ES-I3 (cell line): ENCODE results near the gene FCHSD2.

Experiments used
- H3K36me3 ChIP-seq: 2 replicates; pipeline ENCODE4 v1.6.1; 2013; ENCODE audit warnings: mild to moderate bottlenecking, low read length, control low read depth, moderate library complexity; ENCODE audit not compliant: insufficient read depth
- H3K4me1 ChIP-seq: 2 replicates; pipeline ENCODE4 v1.6.1; 2013; ENCODE audit warnings: mild to moderate bottlenecking, control low read depth, low read length; ENCODE audit not compliant: insufficient read depth
- H3K9ac ChIP-seq: 2 replicates; pipeline ENCODE4 v1.6.1; 2013; ENCODE audit warnings: low read depth, mild to moderate bottlenecking, low read length, moderate library complexity
- H3K9me3 ChIP-seq: 2 replicates; pipeline ENCODE4 v1.6.1; 2013; ENCODE audit warnings: mild to moderate bottlenecking, low read length, moderate library complexity; ENCODE audit not compliant: control insufficient read depth, insufficient read depth

Gene FCHSD2

GRCh38 chr11:72848846-72849466 lies 293.2 kb downstream of the FCHSD2 start:
- Histone ChIP-seq H3K9ac (no peak overlapping the region), H3K9me3 (no peaks in the 10 kb centered on the region), H3K4me1 (no peaks in the 10 kb centered on the region), H3K36me3 (no peaks in the 10 kb centered on the region)

- no peaks in the 10 kb centered on the region for H3K9me3 ChIP-seq
- H3K4me1 ChIP-seq, result no peaks in the 10 kb centered on the region
- H3K36me3 ChIP-seq, result no peaks in the 10 kb centered on the region
- H3K9ac ChIP-seq, result no peak overlapping the region
These were observed 297.8 kb downstream of the FCHSD2 start for GRCh38 chr11:72844356-72844755.

DNA sequence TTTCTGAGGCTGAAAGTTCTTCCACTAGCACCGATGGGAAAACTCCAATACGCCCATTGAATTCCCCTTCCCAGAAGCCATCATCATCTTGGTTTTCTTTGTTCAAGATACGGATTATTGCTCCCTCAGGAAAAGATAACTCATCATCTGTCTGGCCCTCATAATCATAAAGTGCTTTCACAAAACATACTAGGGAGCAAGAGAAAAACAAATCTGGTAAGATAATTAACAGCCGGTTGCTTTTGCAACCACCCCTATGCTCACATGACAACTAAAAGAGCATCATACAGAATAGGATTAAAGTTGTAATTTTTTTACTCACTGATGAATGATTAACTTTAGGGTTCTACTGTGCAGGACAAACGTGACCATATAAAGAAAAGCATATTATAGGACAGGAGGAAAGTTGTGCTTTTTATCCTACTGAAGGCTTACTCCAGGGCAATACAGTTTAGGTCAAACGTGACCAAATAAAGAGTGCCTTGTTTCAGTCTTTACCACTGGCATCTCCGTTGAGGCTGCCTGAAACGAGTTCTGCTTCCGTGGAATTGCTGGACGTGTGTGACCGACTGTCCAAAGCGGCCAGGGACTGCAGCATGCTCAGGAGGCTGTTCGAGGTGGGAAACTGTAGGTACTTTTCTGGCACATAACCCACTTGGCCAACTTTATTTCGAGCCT lies 299.3 kb downstream of the FCHSD2 start:
- H3K4me1 ChIP-seq, result no peaks in the 10 kb centered on the region
- no peaks in the 10 kb centered on the region for H3K9me3 ChIP-seq
- no peaks in the 10 kb centered on the region for H3K36me3 ChIP-seq
- H3K9ac ChIP-seq, result no peak overlapping the region

- Histone ChIP-seq H3K4me1 (no peaks in the 10 kb centered on the region), H3K9me3 (no peaks in the 10 kb centered on the region), H3K36me3 (no peaks in the 10 kb centered on the region), H3K9ac (no peak overlapping the region)
These were observed 300.0 kb downstream of the FCHSD2 start for GRCh38 chr11:72842126-72842525.

DNA sequence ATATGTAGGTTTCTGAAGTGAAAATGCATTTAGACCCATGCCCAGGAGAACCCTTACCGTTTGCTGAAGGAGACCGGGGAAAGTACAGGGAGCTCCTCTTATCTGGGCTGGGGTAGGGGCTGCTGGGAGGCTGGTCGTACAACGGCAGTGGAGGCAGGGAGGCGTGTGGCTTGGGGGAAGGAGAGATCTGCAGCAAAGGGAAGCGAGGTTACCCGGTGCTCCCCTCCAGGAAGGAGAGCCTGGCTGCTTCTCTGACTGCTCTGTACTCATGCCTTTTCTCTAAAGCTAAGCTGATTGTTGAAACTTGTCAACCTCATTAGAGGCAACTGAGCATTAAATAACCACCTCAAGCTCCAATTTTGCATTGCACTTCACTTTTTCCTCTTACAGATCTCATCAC lies 300.7 kb downstream of the FCHSD2 start:
- no peaks in the 10 kb centered on the region for H3K4me1 ChIP-seq
- H3K9me3 ChIP-seq, result no peaks in the 10 kb centered on the region
- H3K9ac ChIP-seq, result no peak overlapping the region
- no peaks in the 10 kb centered on the region for H3K36me3 ChIP-seq

GRCh38 chr11:72840780-72841179 lies 301.3 kb downstream of the FCHSD2 start:
- Histone ChIP-seq H3K4me1 (no peaks in the 10 kb centered on the region), H3K36me3 (no peaks in the 10 kb centered on the region), H3K9me3 (no peaks in the 10 kb centered on the region), H3K9ac (no peak overlapping the region)

DNA sequence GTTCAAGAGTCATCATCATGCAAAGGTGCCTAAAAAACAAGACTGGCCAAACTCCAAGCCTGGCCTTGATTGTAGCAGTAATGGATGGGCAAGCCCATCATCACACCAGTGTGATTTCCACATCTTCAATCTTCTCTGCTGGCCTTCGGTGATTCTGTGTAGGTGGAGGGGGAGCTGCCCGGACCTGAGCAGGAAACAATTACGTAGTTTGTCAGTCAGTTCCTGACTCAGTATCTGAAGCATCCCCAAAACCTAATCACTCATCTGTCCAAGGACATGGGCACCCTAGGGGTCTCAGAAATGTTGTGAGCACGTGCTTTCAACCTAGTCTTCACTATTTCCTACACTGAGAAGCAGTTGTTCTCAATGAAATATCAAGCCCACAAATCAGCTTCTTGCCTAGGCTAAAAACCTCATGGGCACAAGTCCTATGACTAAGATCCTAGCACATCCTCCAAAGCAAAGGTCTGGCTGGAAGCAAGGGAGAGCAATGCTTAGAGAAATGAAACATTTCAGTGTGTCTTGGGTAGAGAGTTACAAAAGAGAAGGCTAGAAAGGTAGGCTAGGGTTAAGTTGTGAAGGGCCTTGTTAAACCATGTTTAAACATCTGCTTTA lies 303.3 kb downstream of the FCHSD2 start:
- Histone ChIP-seq H3K9me3 (no peaks in the 10 kb centered on the region), H3K9ac (no peak overlapping the region), H3K36me3 (no peaks in the 10 kb centered on the region), H3K4me1 (no peaks in the 10 kb centered on the region)

GRCh38 chr11:72836111-72836510 lies 306.0 kb downstream of the FCHSD2 start:
- no peak overlapping the region for H3K9ac ChIP-seq
- H3K9me3 ChIP-seq, result no peaks in the 10 kb centered on the region
- no peaks in the 10 kb centered on the region for H3K36me3 ChIP-seq
- H3K4me1 ChIP-seq, result peaks cover 10% of the 10 kb centered on the region

DNA sequence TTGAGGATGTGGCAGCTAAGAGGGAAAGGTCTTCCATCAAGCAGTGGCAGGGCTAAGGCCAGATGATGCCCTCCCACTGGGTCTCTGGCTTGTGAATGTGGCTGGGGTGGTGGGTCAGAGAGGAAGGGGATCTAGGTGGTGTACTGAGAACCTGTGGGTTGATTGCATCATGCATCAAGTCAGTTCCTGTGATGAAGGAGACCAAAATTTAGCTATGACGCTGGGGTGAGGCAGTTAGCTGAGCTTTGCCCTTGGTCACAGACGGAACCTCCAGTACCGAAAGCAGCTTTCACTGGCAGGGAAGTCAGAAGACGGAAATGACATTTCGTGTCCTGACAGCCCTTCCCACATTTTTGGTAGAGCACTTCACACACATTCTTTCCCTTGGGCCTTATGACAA lies 307.2 kb downstream of the FCHSD2 start:
- no peak overlapping the region for H3K9ac ChIP-seq
- peaks cover 10% of the 10 kb centered on the region for H3K4me1 ChIP-seq
- no peaks in the 10 kb centered on the region for H3K36me3 ChIP-seq
- no peaks in the 10 kb centered on the region for H3K9me3 ChIP-seq

GRCh38 chr11:72833811-72834493 lies 308.2 kb downstream of the FCHSD2 start:
- Histone ChIP-seq H3K9ac (no peak overlapping the region), H3K9me3 (no peaks in the 10 kb centered on the region), H3K36me3 (no peaks in the 10 kb centered on the region), H3K4me1 (peaks cover 10% of the 10 kb centered on the region)

GRCh38 chr11:72833083-72833733 lies 308.9 kb downstream of the FCHSD2 start:
- Histone ChIP-seq H3K36me3 (no peaks in the 10 kb centered on the region), H3K9me3 (no peaks in the 10 kb centered on the region), H3K9ac (no peak overlapping the region), H3K4me1 (peaks cover 10% of the 10 kb centered on the region)

DNA sequence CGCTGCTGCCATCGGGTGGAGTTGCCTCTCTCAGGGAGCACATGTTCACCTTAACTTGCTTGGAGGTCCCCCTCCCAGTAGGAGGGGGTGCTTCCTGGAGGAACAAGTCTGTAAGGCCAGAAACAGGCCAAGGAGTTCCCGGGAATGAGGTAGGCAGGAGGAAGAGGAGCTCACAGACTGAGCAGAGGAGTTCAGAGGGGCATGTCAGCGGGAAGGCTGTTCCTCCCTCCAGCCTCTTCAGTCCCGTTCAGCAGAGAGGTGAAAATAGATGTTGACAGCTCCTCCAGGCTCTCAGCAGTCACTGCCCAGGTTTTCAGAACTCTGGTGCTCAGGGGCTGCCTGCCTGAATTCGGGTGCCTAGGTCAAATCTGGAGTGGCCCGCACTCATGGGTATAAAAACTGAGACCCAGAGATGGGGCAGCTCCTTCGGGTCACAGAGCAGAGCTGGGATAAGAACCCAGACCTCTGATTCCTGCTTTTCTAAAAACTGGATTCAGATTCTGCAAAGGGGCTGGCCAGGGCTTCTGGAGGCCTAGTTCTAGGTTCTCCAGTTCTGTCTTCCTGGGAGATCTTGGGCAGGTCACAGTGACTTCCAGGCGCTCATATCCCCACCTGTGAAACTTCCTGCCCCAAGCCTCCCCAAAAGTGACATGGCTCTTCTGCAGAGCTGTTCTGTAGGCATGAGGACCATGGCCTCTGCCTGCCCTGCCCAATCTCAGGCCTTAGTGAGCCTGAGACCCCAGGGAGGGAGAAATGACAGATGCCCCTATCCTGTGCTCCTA lies 309.6 kb downstream of the FCHSD2 start:
- Histone ChIP-seq H3K9ac (no peak overlapping the region), H3K36me3 (no peaks in the 10 kb centered on the region), H3K9me3 (no peaks in the 10 kb centered on the region), H3K4me1 (peaks cover 10% of the 10 kb centered on the region)

- Histone ChIP-seq H3K9me3 (no peaks in the 10 kb centered on the region), H3K9ac (no peak overlapping the region), H3K4me1 (peaks cover 10% of the 10 kb centered on the region), H3K36me3 (no peaks in the 10 kb centered on the region)
These were observed 310.4 kb downstream of the FCHSD2 start for GRCh38 chr11:72831521-72832300.
